HCT116 (cell line): ENCODE measurements around the gene CPB1.

Source experiments
- EGR1 ChIP-seq: IDR thresholded peaks from 2 replicates; pipeline ENCODE4 v1.6.1; 2012; ENCODE audit warnings: low read depth
- ELF1 ChIP-seq: IDR thresholded peaks from 2 replicates; pipeline ENCODE4 v1.6.1; 2012; ENCODE audit warnings: low read depth, borderline replicate concordance
- EZH2 ChIP-seq: fragments of 200-600 bp; sonication (generic); IDR thresholded peaks from 2 replicates; pipeline ENCODE4 v1.6.1; 2017; ENCODE audit warnings: antibody characterized with exemption, mixed run types
- POLR2A ChIP-seq: IDR thresholded peaks from 2 replicates; pipeline ENCODE4 v1.7.0; 2011; ENCODE audit warnings: borderline replicate concordance; ENCODE audit not compliant: insufficient read depth, insufficient read length; ENCODE audit errors: extremely low read depth
- POLR2AphosphoS5 ChIP-seq: IDR thresholded peaks from 2 replicates; pipeline ENCODE4 v1.6.1; 2011; ENCODE audit warnings: mild to moderate bottlenecking, low read depth, low read length, moderate library complexity
- TF ChIP-seq, protein P1 (sequence below): IDR thresholded peaks from 2 replicates; pipeline ENCODE4 v1.6.1; 2011; ENCODE audit warnings: mild to moderate bottlenecking, low read length, moderate library complexity; ENCODE audit not compliant: insufficient replicate concordance; ENCODE audit errors: extremely low read depth
- TF ChIP-seq, protein P2 (sequence below), 3 experiments: fragments of 200-600 bp in 1 of 3; sonication (generic) in 1 of 3; IDR thresholded peaks in 2 of 3; conservative IDR thresholded peaks in 1 of 3; 2 replicates each; pipeline ENCODE4 v1.5.1; 2012 to 2017; ENCODE audit warnings: low read depth in 2 of 3, low read length in 2 of 3, antibody characterized with exemption in 1 of 3, borderline replicate concordance in 1 of 3, control low read depth in 1 of 3, mild to moderate bottlenecking in 1 of 3, mixed read lengths in 1 of 3, mixed run types in 1 of 3, moderate library complexity in 1 of 3; ENCODE audit not compliant: insufficient read depth in 1 of 3
- TF ChIP-seq, protein P3 (sequence below): IDR thresholded peaks from 2 replicates; pipeline ENCODE4 v1.6.1; 2012; ENCODE audit warnings: low read depth

DNA sequence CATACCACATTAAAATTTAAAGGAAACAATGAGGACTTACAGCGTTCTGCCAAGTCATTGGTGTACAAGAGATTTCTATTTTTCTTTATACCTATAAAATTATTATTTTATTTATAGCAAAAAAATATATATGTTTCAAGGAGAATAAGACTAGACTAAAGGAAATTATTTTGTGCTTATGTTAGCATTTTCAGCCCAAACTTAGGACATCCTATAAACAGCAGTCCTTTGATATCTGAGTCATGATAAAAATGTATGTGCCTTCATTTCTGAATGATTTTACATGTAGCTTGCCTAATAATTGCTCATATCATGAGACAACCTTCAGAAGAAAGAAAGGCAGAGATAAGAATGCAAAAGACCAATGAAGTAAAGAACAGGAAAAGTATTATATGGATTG, 20.8 kb downstream of the CPB1 start:
- TF ChIP-seq ELF1 = no peak
- TF ChIP-seq, protein P1, sequence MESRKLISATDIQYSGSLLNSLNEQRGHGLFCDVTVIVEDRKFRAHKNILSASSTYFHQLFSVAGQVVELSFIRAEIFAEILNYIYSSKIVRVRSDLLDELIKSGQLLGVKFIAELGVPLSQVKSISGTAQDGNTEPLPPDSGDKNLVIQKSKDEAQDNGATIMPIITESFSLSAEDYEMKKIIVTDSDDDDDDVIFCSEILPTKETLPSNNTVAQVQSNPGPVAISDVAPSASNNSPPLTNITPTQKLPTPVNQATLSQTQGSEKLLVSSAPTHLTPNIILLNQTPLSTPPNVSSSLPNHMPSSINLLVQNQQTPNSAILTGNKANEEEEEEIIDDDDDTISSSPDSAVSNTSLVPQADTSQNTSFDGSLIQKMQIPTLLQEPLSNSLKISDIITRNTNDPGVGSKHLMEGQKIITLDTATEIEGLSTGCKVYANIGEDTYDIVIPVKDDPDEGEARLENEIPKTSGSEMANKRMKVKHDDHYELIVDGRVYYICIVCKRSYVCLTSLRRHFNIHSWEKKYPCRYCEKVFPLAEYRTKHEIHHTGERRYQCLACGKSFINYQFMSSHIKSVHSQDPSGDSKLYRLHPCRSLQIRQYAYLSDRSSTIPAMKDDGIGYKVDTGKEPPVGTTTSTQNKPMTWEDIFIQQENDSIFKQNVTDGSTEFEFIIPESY = no peak
- TF ChIP-seq, protein P2, sequence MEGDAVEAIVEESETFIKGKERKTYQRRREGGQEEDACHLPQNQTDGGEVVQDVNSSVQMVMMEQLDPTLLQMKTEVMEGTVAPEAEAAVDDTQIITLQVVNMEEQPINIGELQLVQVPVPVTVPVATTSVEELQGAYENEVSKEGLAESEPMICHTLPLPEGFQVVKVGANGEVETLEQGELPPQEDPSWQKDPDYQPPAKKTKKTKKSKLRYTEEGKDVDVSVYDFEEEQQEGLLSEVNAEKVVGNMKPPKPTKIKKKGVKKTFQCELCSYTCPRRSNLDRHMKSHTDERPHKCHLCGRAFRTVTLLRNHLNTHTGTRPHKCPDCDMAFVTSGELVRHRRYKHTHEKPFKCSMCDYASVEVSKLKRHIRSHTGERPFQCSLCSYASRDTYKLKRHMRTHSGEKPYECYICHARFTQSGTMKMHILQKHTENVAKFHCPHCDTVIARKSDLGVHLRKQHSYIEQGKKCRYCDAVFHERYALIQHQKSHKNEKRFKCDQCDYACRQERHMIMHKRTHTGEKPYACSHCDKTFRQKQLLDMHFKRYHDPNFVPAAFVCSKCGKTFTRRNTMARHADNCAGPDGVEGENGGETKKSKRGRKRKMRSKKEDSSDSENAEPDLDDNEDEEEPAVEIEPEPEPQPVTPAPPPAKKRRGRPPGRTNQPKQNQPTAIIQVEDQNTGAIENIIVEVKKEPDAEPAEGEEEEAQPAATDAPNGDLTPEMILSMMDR (IDR thresholded peaks at IDR 0.05 in 2 of 3, conservative IDR thresholded peaks at IDR 0.05 in 1 of 3; ENCODE audit: borderline replicate concordance in 1 of 3, insufficient read depth in 1 of 3, low read depth in 2 of 3, low read length in 2 of 3) = no peak
- no peak for TF ChIP-seq EZH2
- TF ChIP-seq, protein P3, sequence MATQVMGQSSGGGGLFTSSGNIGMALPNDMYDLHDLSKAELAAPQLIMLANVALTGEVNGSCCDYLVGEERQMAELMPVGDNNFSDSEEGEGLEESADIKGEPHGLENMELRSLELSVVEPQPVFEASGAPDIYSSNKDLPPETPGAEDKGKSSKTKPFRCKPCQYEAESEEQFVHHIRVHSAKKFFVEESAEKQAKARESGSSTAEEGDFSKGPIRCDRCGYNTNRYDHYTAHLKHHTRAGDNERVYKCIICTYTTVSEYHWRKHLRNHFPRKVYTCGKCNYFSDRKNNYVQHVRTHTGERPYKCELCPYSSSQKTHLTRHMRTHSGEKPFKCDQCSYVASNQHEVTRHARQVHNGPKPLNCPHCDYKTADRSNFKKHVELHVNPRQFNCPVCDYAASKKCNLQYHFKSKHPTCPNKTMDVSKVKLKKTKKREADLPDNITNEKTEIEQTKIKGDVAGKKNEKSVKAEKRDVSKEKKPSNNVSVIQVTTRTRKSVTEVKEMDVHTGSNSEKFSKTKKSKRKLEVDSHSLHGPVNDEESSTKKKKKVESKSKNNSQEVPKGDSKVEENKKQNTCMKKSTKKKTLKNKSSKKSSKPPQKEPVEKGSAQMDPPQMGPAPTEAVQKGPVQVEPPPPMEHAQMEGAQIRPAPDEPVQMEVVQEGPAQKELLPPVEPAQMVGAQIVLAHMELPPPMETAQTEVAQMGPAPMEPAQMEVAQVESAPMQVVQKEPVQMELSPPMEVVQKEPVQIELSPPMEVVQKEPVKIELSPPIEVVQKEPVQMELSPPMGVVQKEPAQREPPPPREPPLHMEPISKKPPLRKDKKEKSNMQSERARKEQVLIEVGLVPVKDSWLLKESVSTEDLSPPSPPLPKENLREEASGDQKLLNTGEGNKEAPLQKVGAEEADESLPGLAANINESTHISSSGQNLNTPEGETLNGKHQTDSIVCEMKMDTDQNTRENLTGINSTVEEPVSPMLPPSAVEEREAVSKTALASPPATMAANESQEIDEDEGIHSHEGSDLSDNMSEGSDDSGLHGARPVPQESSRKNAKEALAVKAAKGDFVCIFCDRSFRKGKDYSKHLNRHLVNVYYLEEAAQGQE = no peak
- no peak for TF ChIP-seq EGR1
- TF ChIP-seq POLR2AphosphoS5 = no peak
- no peak for TF ChIP-seq POLR2A
